Lower lobe of right lung (tissue), 2 donors: ENCODE measurements around the gene TMEM53. TPM values are rescaled to one million over a fixed set of nuclear protein-coding genes. Genes with fewer than 3 reads are reported as not detected.

Experiments
- ATAC-seq, 2 donors: fragments of 200-7000 bp; cut with Tn5 transposase; one replicate each; pipeline ENCODE4 v1.9.1; 2020 to 2022; ENCODE audit warnings: mild to moderate bottlenecking in 2 of 2, moderate library complexity in 2 of 2
- DNase-seq: peaks from one replicate; pipeline ENCODE4 v3.0.0-alpha.2; 2020
- H3K27ac ChIP-seq: fragments of 200-600 bp; one replicate; pipeline ENCODE4 v1.8.0; 2022
- H3K27me3 ChIP-seq: fragments of 200-600 bp; one replicate; pipeline ENCODE4 v1.8.0; 2022; ENCODE audit warnings: low read depth
- H3K36me3 ChIP-seq: fragments of 200-600 bp; one replicate; pipeline ENCODE4 v1.8.0; 2022; ENCODE audit warnings: mild to moderate bottlenecking
- H3K4me1 ChIP-seq: fragments of 200-600 bp; one replicate; pipeline ENCODE4 v1.8.0; 2022
- H3K4me3 ChIP-seq: fragments of 200-600 bp; one replicate; pipeline ENCODE4 v1.8.0; 2022; ENCODE audit warnings: mild to moderate bottlenecking
- H3K9me3 ChIP-seq: fragments of 200-600 bp; one replicate; pipeline ENCODE4 v1.8.0; 2022
- intact Hi-C: fragments of 100-400 bp; cut with DNase I; formaldehyde crosslinking; loops from one replicate; pipeline ENCODE4 v1.11.0; 2022
- total RNA-seq: library from RNA; stranded (reverse); fragmentation: NEBNext Ultra II Directional; extraction: Animal tissue kit (Norgen Biotek cat#: 25700); gene quantifications from one replicate; pipeline ENCODE4 v1.2.1, GENCODE V29; 2021
- TF ChIP-seq, protein P1 (sequence below): fragments of 200-600 bp; IDR thresholded peaks from one replicate; pipeline ENCODE4 v1.8.0; 2022; ENCODE audit warnings: antibody characterized with exemption, mild to moderate bottlenecking
- donor health status: DM: no; HTN: yes; CAD: no; lungs with severe emphysema.

Gene TMEM53
- total RNA-seq, 1 donor from 2014 or later: 22.6 TPM

DNA sequence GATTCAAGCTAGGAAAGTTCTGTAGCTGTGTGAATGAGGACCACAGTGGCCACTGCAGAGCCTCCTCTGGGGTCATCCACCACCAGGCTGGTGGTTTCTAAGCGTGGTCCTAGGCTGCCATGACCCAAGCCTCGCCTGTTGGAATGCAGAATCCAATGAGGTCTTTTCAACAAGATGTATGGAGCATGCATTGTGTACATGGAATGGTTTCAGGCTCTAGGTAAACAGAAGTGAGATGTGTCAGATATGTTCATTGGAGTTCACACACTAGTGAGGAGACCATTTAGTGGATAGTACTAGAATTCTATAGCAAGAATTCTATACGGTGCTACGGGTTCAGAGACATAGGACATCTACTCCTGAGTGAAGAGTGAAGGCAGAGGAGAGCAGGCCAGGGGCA is 46.0 kb upstream of the TMEM53 start:
- no peaks in the 10 kb centered on the region for H3K9me3 ChIP-seq
- no peak overlapping the region for H3K4me3 ChIP-seq
- no peaks in the 10 kb centered on the region for H3K36me3 ChIP-seq
- H3K27ac ChIP-seq: no peak overlapping the region
- ATAC-seq (no peak), DNase-seq (no peak)
- intact Hi-C loops: no loop called here
- no peaks in the 10 kb centered on the region for H3K27me3 ChIP-seq
- TF ChIP-seq, protein P1, sequence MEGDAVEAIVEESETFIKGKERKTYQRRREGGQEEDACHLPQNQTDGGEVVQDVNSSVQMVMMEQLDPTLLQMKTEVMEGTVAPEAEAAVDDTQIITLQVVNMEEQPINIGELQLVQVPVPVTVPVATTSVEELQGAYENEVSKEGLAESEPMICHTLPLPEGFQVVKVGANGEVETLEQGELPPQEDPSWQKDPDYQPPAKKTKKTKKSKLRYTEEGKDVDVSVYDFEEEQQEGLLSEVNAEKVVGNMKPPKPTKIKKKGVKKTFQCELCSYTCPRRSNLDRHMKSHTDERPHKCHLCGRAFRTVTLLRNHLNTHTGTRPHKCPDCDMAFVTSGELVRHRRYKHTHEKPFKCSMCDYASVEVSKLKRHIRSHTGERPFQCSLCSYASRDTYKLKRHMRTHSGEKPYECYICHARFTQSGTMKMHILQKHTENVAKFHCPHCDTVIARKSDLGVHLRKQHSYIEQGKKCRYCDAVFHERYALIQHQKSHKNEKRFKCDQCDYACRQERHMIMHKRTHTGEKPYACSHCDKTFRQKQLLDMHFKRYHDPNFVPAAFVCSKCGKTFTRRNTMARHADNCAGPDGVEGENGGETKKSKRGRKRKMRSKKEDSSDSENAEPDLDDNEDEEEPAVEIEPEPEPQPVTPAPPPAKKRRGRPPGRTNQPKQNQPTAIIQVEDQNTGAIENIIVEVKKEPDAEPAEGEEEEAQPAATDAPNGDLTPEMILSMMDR: no peak
- H3K4me1 ChIP-seq: peaks cover 10% of the 10 kb centered on the region

DNA sequence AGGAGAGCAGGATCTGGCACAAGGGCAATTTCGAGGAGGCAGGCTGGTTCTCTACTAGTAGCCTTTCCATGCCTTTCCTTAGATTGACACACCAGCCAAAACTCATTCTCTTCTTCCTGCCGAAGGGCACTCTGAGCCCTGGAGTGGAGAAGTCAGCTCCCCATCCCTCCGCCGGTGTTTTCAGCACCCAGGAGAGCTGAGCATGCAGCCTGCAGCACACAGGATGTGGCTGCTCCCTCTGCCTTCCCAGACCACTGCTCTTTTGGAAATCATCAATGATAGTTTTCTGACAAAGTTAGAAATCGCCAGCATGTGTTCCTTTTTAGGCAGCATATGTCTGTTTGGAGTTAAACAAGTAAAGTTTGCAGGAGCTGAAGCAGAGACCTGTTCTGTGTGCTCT is 45.0 kb upstream of the TMEM53 start:
- Histone ChIP-seq H3K4me3 (no peak overlapping the region), H3K9me3 (no peaks in the 10 kb centered on the region), H3K27ac (no peak overlapping the region), H3K36me3 (no peaks in the 10 kb centered on the region), H3K27me3 (no peaks in the 10 kb centered on the region), H3K4me1 (peaks cover 18% of the 10 kb centered on the region)
- TF ChIP-seq, protein P1: no peak
- DNase-seq: no peak
- intact Hi-C loops: no loop called here
- ATAC-seq: no peak

DNA sequence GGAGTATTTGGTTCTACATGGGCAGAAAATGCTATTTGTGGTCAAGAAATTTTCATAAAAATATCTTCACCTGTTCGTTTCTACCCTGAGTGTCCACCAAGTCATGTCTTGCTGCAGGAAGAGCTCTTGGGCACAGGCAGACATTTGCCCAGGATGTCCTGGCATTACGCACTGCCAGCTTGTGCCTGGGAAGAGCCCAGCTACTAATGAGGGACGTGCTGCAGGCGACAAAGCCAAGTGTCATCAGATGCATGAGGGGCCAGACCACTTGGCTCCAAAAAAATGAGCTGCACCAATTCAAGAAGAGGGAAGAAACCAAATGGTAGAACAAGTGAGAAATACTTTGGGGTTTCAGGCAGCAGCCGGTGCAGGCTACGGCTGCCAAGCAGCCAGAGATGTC is 43.8 kb upstream of the TMEM53 start:
- no peak overlapping the region for H3K4me3 ChIP-seq
- DNase-seq (no peak), ATAC-seq (no peak)
- H3K27me3 ChIP-seq: no peaks in the 10 kb centered on the region
- intact Hi-C loops: no loop called here
- peaks cover 18% of the 10 kb centered on the region for H3K4me1 ChIP-seq
- H3K36me3 ChIP-seq: no peaks in the 10 kb centered on the region
- no peaks in the 10 kb centered on the region for H3K9me3 ChIP-seq
- TF ChIP-seq, protein P1: no peak
- H3K27ac ChIP-seq: no peak overlapping the region

DNA sequence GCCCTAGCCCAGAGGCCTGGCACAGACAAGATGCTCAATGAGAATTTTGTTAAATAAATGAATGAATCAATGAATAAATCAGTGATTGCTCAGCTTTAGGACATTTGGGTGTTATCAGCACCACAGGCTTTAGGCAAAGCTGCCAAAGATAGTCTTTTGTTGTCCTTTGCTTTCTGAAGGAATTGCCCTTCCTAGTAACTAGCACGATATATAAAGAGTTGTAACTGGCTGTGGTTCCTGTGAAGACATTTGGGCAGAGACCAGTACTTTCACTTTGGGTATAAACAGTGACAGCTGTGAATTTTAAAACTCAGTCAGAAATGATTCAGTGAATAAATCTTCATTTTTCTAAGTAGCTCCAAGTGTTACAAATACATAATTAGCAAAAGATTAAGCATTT is 43.4 kb upstream of the TMEM53 start:
- Histone ChIP-seq H3K4me1 (peaks cover 18% of the 10 kb centered on the region), H3K9me3 (no peaks in the 10 kb centered on the region), H3K27ac (no peak overlapping the region), H3K36me3 (no peaks in the 10 kb centered on the region), H3K27me3 (no peaks in the 10 kb centered on the region), H3K4me3 (no peak overlapping the region)
- DNase-seq: no peak
- intact Hi-C loops: no loop called here
- TF ChIP-seq, protein P1: no peak
- ATAC-seq: no peak

DNA sequence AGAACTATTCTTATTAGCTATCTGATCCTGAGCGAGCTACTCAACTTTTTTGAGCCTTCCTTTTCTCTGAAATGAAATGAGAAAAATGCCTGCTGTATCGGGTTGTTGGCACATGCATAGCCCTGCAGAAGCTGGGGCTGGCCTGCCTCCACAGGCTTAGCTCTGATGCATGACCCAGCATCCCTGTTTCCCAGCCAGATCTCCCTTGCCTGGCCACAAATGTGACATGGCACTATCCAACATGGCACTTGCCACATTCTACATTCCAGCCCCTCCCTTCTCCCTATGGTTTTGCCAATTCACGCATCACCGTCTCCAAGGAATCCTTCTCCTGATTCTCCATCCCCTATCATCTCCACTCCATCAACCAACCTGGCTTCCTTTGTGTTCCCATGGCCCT is 42.9 kb upstream of the TMEM53 start:
- Histone ChIP-seq H3K4me1 (peaks cover 18% of the 10 kb centered on the region), H3K27ac (no peak overlapping the region), H3K4me3 (no peak overlapping the region), H3K36me3 (no peaks in the 10 kb centered on the region), H3K9me3 (no peaks in the 10 kb centered on the region), H3K27me3 (no peaks in the 10 kb centered on the region)
- TF ChIP-seq, protein P1: no peak
- ATAC-seq (no peak), DNase-seq (no peak)
- intact Hi-C loops: no loop called here
